NCI-H2227 treated with DMSO at 0.1 percent for 48 hours (cell line): ENCODE results near the gene MINDY1.

Experiments used
- DNase-seq: peaks from one replicate; lab custom pipeline; 2025; lab: John Stamatoyannopoulos, UW

Gene MINDY1, protein sequence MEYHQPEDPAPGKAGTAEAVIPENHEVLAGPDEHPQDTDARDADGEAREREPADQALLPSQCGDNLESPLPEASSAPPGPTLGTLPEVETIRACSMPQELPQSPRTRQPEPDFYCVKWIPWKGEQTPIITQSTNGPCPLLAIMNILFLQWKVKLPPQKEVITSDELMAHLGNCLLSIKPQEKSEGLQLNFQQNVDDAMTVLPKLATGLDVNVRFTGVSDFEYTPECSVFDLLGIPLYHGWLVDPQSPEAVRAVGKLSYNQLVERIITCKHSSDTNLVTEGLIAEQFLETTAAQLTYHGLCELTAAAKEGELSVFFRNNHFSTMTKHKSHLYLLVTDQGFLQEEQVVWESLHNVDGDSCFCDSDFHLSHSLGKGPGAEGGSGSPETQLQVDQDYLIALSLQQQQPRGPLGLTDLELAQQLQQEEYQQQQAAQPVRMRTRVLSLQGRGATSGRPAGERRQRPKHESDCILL

DNA sequence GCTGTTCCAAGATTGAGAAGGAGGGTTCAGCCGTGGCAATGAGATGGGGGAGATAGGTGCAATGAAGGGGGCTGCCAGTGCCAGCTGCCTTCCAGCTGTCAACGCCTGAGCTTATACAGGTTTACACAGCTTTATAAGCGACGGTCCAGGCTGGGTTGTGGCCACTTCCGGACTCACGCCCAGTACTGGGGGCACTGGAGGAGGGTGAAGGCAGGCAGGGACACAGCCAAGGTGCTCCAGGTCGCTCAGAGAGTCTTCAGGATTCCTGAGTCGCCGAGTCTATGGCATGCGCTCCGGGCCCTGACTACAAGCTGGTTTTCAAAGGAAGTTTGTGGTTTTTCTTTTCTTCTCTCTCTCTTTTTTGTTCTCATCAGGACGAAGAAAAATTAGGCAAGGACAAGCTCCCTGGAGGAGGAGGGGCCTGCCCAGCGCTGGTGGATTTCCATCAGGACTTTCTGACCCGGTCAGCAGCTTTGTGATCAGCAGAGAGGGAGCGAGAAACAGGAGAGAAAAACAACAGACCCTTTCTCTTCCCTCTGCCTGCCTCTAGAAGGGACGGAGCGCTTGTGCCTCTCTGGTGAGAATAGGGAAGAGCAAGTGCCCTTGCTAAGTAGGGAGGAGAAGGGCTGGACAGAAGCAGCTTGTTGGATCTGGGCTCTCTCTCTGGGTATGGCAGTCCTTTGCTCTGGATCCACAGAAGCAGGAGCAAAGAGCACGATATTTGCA is at the start of gene MINDY1:
Gene MINDY1, minus strand, starts transcription at position 576 of the 726 bp plus-strand sequence. CDS start 4,285 bp downstream, outside the sequence.
- DNase-seq: peak; percentile 77

DNA sequence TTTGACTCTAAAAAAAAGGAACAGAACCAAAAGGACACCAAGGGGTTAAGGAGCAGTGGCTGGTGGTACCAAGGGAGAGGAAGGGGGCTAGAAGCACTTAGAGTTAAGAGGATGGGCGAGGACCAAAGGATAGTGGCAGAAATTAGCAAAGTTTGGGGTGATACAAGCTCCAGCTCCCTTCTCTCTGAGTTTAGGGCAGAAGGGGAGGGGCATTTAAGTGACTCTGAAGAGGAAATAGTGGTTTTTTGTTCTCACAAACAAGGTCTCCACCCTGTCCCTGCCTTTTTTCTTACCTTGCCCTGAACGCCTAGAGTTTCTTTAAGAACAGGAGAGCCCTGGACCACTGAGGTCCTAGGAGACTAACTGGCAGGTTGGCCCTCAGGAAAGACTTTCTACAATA is 49.4 kb upstream of the MINDY1 start:
- no peak for DNase-seq

DNA sequence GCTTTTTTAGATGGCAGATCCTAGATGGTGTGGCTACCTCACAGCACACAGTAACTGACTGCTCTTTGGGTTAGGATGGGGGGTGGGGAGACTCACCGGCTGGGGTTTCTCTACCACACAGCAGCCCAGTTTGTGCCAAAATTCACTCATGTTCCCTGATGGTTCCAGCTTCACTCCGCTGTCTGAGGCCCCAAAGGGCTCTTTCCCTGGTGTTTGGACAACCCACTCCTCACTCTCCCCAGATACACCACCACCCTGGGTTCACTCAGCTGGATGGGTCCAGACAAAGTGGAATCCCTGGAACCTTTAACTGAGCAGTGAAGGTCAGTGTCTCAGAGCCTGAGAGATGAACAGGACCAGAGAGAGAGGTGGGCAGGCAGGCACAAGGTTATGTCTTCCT is 48.9 kb upstream of the MINDY1 start:
- DNase-seq: no peak

DNA sequence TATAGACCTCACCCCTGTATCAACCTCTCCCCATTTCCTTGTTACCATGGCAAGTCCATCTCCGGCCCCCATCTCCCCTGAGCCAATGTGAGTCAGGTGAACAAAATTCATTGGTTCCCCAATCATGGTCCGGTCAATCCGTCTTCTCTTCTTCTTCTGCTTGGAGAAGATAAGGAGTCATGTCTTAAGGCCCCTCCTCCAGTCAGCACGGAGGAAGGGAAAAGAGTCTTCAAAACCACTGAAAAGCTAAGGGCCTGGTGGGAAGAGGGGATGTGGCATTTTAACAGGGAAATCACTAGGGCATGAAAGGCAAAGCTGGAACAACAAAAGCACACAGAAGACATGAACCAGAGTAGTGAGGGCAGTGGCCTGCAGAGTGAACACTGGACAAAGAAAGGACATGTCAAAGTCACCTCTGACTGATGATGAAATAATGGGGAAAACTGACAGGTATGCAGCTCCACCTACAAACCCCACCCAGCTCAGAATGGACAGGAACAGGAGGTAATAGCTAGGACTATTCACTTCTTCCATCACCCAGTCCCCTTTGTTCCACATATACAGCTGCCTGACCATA is 48.4 kb upstream of the MINDY1 start:
- DNase-seq: no peak

DNA sequence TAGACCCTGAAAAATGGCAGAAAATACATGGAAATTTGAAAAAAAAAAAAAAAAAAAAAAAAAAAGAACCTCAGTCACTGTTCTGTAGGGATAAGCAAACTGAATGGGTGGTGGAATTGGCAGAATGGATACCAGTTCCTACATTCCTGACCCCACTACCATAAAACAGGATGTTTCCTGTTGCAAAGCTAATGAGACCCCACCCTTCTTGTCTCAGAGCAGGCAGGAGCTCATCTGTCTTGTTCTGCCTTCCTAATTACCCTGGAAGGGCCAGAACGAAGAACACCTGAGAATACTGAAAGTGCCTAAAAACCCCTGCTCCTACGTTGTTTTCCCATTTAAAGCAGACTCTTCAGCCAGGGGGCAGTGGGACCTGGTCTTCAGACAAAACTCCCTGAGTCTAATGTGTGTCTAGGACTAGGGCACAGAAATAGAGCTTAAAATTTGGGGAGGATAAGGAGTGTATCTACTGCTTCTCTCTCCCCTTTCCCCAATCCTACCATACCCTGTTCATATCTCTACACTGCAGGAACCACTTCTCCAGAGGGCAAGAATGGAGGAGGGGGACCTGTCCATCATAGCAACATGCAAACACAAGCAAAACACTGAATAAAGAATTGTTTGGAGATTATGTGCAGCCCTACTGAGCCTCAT is 44.8 kb upstream of the MINDY1 start:
- DNase-seq: no peak

DNA sequence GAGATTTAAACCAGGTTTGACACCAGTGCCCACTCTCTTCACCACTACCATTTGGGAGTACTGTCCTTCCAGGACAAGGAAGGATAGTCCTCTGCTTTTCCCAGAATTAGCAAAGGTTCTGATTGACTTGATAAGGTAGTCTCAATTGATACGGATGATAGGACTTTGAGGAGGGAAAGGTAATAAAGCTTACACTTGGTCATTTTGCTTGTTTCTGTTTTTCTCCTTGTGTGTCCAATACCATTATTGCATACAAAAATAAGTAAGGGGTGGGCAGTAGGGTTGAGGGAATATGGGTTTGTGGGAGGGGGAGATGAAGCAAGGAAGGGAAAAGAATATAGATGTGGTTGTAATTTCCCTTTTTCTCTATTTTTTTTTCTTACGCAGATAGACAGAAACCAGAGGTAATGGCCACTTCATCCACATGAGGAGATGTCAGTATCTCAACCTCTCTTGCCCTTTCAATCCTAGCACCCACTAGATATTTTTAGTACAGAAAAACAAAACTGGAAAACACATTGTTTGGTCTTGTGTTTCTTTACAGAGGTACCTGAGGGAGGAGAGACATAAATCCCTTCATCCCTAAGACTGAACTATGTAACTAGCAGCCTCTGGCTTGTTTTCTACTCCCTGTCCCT is 43.5 kb upstream of the MINDY1 start:
- DNase-seq: no peak

DNA sequence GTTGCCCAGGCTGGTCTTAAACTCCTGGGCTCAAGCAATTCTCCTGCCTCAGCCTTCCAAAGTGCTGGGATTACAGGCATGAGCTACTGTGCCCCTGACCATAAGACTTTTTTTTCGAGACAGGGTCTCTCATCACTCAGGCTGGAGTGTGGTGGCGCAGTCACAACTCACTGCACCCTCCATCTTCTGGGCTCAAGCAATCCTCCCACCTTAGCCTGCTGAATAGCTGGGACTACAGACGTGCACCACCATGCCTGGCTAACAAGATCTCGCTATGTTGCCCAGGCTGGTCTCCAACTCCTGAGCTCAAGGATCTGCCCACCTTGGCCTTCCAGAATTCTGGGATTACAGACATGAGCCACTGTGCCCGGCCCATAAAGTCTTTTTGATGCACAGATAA is 42.8 kb upstream of the MINDY1 start:
- DNase-seq: no peak

DNA sequence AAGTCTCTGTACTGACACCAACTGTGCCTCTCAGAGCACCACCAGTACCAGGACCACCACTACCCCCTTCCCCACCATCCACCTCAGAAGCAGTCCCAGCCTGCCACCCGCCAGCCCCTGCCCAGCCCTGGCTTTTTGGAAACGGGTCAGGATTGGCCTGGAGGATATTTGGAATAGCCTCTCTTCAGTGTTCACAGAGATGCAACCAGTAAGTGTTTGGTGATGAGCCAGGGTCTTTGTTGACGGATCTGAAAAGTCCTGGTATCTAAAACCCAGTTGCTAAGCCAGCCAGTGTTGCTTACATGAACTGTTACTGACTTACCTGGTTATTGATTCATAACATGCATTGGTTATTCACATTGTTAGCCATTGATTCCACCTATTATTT is 41.9 kb upstream of the MINDY1 start:
- DNase-seq: no peak

DNA sequence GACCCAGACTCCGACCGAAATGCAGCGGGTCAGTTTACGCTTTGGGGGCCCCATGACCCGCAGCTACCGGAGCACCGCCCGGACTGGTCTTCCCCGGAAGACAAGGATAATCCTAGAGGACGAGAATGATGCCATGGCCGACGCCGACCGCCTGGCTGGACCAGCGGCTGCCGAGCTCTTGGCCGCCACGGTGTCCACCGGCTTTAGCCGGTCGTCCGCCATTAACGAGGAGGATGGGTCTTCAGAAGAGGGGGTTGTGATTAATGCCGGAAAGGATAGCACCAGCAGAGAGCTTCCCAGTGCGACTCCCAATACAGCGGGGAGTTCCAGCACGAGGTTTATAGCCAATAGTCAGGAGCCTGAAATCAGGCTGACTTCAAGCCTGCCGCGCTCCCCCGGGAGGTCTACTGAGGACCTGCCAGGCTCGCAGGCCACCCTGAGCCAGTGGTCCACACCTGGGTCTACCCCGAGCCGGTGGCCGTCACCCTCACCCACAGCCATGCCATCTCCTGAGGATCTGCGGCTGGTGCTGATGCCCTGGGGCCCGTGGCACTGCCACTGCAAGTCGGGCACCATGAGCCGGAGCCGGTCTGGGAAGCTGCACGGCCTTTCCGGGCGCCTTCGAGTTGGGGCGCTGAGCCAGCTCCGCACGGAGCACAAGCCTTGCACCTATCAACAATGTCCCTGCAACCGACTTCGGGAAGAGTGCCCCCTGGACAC is 41.4 kb upstream of the MINDY1 start:
- DNase-seq: peak; percentile 37

DNA sequence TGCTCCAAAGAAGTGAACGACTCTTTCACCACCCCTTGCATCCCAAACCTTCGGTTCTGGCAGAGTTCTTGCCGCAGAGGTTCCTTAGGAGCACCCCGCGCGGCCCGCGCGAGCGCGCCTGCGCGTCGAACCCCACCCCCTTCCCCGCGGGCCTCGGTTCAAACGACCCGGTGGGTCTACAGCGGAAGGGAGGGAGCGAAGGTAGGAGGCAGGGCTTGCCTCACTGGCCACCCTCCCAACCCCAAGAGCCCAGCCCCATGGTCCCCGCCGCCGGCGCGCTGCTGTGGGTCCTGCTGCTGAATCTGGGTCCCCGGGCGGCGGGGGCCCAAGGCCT is 40.9 kb upstream of the MINDY1 start, which contains the start of gene C1orf56:
Gene C1orf56, plus strand, starts transcription at position 161 of the 334 bp plus-strand sequence. Its CDS starts 97 bp downstream, at position 258.
- peak; percentile 79 for DNase-seq

DNA sequence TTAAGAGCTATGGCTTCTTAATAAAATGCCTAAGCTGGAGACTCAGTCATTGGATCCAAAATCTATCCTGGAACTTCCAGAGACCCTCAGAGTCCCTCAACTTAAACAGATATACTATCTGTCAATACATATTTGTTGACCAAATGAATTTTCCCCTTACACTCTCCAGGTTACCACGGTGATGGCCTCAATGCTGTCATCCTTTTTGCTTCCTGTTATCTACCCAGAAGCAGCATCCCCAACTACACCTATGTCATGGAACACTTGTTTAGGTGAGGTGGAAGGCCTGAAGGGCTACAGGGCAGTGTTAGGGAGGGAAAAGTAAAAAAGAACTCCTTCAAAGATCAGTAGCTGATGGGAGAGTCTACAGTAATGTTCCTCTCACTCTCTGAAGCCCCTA is 36.5 kb upstream of the MINDY1 start:
- no peak for DNase-seq

DNA sequence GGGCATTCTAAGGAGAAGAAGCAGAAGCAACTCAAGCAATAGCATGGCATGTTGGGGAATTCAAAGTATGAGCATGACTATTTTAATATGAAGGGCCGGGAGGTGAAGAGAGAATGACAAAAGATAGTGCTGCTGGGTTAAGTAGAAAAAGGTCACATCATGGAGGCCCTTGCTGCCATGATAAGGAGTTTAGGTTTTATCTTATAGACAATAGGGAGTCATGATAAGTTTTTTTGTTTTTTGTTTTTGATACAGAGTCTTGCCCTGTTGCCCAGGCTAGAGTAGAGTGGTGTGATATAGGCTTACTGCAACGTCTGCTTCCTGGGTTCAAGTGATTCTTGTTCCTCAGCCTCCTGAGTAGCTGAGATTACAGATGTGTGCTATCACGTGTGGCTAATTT is 32.8 kb upstream of the MINDY1 start:
- no peak for DNase-seq

DNA sequence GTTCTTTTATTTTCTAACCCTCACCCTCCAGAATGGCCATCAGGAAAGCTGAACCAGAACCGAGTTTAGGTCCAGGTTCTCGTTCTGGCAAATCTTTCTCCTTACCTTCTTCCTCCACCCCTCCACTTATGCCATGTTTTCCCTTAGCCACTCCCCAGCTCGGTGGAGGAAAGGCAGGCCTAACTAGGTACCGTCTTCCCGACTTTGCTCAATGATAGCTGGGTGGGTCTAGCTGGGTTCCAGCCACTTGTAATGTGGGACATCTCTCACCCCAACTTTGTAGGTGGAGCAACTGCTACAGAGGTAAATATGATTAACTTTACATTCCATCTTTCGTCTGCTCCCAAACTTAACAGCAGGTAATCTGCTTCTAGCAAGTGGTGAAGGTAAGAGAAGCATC is 30.3 kb upstream of the MINDY1 start:
- DNase-seq: no peak

DNA sequence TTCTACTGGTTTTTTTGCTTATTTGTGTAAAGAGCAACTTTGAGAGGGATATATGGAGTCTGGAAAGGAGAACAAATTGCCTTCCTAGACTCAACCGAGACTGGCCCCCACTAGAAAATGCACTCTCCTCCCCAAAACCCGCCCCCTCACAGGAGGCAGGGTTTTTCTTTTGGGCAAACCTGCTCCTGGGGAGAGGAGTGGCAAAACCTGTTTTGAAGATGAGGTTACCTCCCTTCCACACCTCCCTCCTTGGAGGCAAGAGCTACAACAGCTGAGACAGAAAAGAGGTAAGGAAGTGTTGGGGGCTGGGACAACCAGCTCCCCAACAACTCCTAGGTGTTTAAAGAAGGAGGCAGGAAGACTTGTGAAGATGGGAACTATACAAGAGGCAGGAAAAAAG is 29.7 kb upstream of the MINDY1 start, which contains the start of gene BNIPL:
Gene BNIPL, plus strand, starts transcription at position 231 of the 400 bp plus-strand sequence. Its CDS starts 140 bp downstream, at position 371.
- no peak for DNase-seq

DNA sequence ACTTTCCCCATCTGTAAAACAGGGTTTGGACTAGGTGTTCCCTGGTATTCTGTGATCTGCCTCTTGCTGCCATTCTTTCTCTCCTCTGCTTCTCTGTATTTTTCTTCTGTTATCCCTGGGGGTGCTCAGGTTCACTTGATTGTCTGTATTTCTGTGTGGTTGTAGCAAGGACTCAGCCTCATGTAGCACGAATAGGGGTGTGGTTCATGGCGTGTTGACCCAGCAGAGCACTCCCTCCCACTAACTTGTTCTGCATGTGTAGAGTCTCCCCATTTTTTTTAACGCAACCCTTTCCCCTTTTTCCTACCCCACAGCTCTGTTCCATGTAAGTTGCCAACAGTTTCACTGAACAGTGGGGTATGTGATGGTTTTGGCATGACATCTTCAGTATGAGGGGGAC is 28.5 kb upstream of the MINDY1 start:
- DNase-seq: no peak

DNA sequence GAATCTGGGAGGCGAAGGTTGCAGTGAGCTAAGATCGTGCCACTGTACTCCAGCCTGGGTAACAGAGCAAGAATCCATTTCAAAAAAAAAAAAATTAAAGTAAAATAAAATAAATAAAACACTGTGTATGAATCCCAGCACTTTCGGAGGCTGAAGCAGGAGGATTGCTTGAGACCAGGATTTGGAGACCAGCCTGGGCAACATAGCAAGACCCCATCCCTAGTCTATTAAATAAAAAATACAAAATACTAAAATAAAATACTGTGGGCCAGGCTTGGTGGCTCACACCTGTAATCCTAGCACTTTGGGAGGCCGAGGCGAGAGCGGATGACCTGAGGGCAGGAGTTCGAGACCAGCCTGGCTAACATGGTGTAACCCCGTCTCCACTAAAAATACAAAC is 25.5 kb upstream of the MINDY1 start:
- DNase-seq: no peak

DNA sequence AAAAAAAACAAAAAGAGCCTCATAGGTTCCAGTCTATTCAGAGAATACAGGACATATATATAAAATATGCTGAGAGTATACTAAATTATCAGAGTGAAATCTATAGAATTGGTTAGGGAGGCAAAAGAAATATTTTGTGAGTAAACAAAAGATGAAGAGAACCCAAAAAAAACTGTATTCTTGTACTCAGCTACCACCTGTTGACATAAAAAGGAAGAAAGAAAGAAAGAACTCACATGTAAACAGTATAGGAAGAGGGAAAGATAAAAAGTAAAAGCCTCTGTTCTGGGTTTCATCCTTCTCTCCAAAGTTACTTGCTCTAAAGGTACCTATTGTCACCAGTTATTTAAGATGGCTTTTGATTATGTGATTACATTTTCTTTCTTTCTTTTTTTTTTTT is 19.8 kb upstream of the MINDY1 start:
- DNase-seq: no peak

DNA sequence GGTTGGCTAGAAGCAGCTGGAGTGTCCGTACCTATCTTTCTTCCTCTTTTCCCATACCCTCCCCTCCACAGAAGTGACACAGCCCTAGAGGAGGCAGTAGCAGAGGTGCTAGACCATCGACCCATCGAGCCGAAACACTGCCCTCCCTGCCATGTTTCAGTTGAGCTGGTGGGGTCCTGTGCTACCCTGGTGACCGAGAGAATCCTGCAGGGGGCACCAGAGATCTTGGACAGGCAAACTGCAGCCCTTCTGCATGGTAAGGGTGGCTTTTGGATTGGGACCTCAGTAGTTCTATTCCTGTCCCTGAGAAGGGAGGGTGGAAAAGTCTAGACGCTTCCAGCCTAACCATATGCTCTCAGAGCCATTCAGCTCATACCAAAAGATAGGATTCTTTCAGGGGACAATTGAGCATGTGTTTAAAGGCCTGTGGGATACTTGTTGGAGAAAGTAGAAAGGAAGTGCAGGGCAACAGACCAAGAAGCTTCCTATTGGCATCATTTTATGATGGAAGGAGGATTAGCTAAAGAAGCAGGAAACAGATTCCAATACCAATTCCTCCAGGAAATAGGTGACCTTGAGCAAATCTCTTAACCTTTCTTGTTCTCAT is 17.9 kb upstream of the MINDY1 start:
- peak; percentile 61 for DNase-seq

DNA sequence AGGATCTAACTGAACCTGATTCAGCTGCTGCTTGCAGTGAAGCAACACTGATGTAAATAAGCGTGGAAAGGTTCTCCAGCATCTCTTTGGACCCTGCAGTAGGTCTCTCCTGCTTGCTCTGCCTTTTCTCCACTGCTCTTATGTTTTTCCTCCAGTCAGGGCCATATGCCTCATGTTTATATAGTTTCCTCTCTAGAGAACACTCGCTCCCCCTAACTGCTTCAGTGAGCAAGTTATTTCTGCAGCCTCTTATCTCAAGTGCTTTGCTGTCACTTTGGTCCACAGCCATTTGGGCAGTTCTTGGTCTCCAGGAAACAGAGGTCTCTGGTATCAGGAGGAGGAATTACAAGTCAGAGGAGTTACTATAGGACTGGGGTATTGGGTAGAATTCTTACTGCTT is 6.8 kb upstream of the MINDY1 start:
- DNase-seq: peak; percentile 53

DNA sequence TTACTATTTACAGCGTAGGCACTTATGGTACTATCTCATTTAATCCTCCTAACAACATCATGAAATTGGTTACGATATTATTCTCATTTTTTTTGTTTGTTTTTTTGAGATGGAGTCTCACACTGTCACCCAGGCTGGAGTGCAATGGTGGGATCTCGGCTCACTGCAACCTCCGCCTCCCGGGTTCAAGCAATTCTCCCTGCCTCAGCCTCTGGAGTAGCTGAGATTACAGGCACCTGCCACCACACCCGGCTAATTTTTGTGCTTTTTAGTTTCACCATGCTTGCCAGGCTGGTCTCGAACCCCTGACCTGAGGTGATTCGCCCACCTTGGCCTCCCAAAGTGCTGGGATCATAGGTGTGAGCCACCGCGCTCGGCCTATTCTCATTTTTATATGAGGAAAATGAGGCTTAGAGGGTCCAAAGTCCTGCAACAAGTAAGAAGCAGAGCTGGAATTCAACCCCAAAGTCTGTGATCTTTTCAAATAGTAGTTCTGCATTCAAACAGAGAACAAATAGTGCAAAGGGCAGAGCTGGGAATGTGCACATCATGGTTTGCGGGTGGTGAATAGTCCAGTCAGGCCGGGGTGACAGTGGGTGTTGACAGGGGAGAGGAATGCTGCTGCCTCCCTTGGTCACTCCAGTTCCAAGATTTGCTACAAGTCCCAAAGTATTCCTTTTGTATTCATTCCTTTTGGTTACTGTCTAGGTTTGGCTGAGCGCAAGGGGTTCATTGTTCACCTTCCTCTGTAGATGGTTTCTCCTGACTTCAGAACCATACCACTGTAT is 6.2 kb upstream of the MINDY1 start:
- no peak for DNase-seq
